Measurements from ENCODE around the gene SEPTIN5. TPM values are rescaled to one million over a fixed set of nuclear protein-coding genes. Genes with fewer than 3 reads are reported as not detected.
A peak's percentile ranks its signal among the peaks of the same experiment; 100 is the strongest.

SEPTIN5 gene
- total RNA-seq, 1 experiment from 2014 or later = 22.4 TPM

- ChIA-PET CTCF (interaction anchor here (0.6 to 7.5 kb wide), 16 partner anchors 9 to 398 kb away, joined by 3 to 110 read pairs (median 6); partner anchors contain the start of gene GP1BB), POLR2A (no interaction called here)
- Mint-ChIP-seq H3K4me3 (no peak overlapping the region), H3K4me1 (peaks cover 13% of the 10 kb centered on the region), H3K36me3 (no peaks in the 10 kb centered on the region), H3K27me3 (ENCODE audit: low read depth) (peaks cover 75% of the 10 kb centered on the region), H3K9me3 (no peaks in the 10 kb centered on the region), H3K27ac (no peak overlapping the region)
- ATAC-seq = no peak
- TF ChIP-seq ZNF416 (CRISPR knock-in tag; IDR thresholded peaks at IDR 0.05) (no peak), ZNF281 (CRISPR knock-in tag; IDR thresholded peaks at IDR 0.05) (no peak), E2F4 (CRISPR knock-in tag; IDR thresholded peaks at IDR 0.05; ENCODE audit: borderline replicate concordance, low read depth) (no peak), GTF2I (CRISPR knock-in tag; conservative IDR thresholded peaks at IDR 0.05) (no peak), E2F1 (CRISPR knock-in tag; IDR thresholded peaks at IDR 0.05) (no peak), NFE2L1 (CRISPR knock-in tag; IDR thresholded peaks at IDR 0.05) (no peak), PRDM15 (CRISPR knock-in tag; IDR thresholded peaks at IDR 0.05) (no peak), ZNF317 (CRISPR knock-in tag; IDR thresholded peaks at IDR 0.05; ENCODE audit: borderline replicate concordance, low read depth) (no peak), JAZF1 (CRISPR knock-in tag; IDR thresholded peaks at IDR 0.05) (no peak), NR1H2 (CRISPR knock-in tag; IDR thresholded peaks at IDR 0.05) (no peak), GABPB1 (CRISPR knock-in tag; IDR thresholded peaks at IDR 0.05) (no peak), ZNF138 (CRISPR knock-in tag; conservative IDR thresholded peaks at IDR 0.05) (no peak), ZNF121 (CRISPR knock-in tag; IDR thresholded peaks at IDR 0.05) (no peak), TCF7 (CRISPR knock-in tag; IDR thresholded peaks at IDR 0.05; ENCODE audit: low read depth) (no peak), KAT7 (CRISPR knock-in tag; IDR thresholded peaks at IDR 0.05; ENCODE audit: borderline replicate concordance) (no peak)
- DNase-seq (ENCODE audit: low spot score) = no peak
Measured at GRCh38 chr22:19753996-19754700, 39.8 kb downstream of the SEPTIN5 start.

GRCh38 chr22:19754701-19755144, 40.4 kb downstream of the SEPTIN5 start:
- ATAC-seq (no peak), DNase-seq (ENCODE audit: low spot score) (no peak)
- POLR2A ChIA-PET = no interaction called here
- CTCF ChIA-PET = interaction anchor here (0.7 to 7.5 kb wide), 10 partner anchors 9 to 158 kb away, joined by 3 to 110 read pairs (median 11); partner anchors contain the start of gene GP1BB
- Mint-ChIP-seq H3K27me3 (ENCODE audit: low read depth) (peaks cover 81% of the 10 kb centered on the region), H3K4me3 (peak overlapping the region; percentile 36; the same call in 1 of the 2 replicates), H3K27ac (no peak overlapping the region), H3K36me3 (no peaks in the 10 kb centered on the region), H3K4me1 (peaks cover 17% of the 10 kb centered on the region), H3K9me3 (no peaks in the 10 kb centered on the region)
- TF ChIP-seq NR3C1 (CRISPR knock-in tag; conservative IDR thresholded peaks at IDR 0.05; ENCODE audit: low read depth) = no peak
- TF ChIP-seq, protein P1, sequence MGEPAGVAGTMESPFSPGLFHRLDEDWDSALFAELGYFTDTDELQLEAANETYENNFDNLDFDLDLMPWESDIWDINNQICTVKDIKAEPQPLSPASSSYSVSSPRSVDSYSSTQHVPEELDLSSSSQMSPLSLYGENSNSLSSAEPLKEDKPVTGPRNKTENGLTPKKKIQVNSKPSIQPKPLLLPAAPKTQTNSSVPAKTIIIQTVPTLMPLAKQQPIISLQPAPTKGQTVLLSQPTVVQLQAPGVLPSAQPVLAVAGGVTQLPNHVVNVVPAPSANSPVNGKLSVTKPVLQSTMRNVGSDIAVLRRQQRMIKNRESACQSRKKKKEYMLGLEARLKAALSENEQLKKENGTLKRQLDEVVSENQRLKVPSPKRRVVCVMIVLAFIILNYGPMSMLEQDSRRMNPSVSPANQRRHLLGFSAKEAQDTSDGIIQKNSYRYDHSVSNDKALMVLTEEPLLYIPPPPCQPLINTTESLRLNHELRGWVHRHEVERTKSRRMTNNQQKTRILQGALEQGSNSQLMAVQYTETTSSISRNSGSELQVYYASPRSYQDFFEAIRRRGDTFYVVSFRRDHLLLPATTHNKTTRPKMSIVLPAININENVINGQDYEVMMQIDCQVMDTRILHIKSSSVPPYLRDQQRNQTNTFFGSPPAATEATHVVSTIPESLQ (CRISPR knock-in tag; IDR thresholded peaks at IDR 0.05) = no peak

Measured in WTC11 (cell line).